GM12878 (cell line): ENCODE results near the gene GNAI2. TPM values are rescaled to one million over a fixed set of nuclear protein-coding genes. Genes with fewer than 3 reads are reported as not detected.

Experiments used
- ATAC-seq: fragments of 200-7000 bp; cut with Tn5 transposase; 3 replicates; pipeline ENCODE4 v1.9.1; 2020; ENCODE audit warnings: mild to moderate bottlenecking, moderate library complexity
- BruUV-seq: library from RNA; stranded (reverse); fragments of 400-500 nt; replicated peaks from 2 replicates; lab custom pipeline; 2021; lab: Mats Ljungman, UMichigan
- CTCF ChIA-PET: fragments of 300-600 bp; sonication (Branson Sonifier 250); formaldehyde crosslinking; extraction: SDS; loops from one replicate; lab custom pipeline; 2021; ENCODE audit warnings: inconsistent platforms; lab: Yijun Ruan, JAX
- POLR2A ChIA-PET: fragments of 350-600 bp; formaldehyde crosslinking; extraction: SDS; loops from one replicate; lab custom pipeline; 2021; ENCODE audit warnings: inconsistent platforms; lab: Charles Lee
- RAD21 ChIA-PET: fragments of 300-600 bp; sonication (Branson Sonifier 250); formaldehyde crosslinking; loops from one replicate; lab custom pipeline; 2023; ENCODE audit warnings: antibody characterized with exemption; ENCODE audit not compliant: unreplicated experiment; lab: Charles Lee
- SMC1A ChIA-PET: fragments of 300-600 bp; sonication (Branson Sonifier 250); formaldehyde crosslinking; loops from one replicate; lab custom pipeline; 2023; ENCODE audit not compliant: unreplicated experiment, uncharacterized antibody; lab: Charles Lee
- DNase-seq: peaks from one replicate; pipeline ENCODE4 v3.0.0-alpha.2; 2011; ENCODE audit warnings: low read depth, low spot score
- FAIRE-seq: peaks from 3 replicates; lab custom pipeline; 2011; peaks lifted over from hg19 to GRCh38; lab: Jason Lieb, UNC
- H2AFZ ChIP-seq: 2 replicates; pipeline ENCODE4 v1.6.0; 2011; ENCODE audit warnings: low read depth, low read length, control low read depth; ENCODE audit not compliant: control insufficient read depth
- H3K27ac ChIP-seq: 2 replicates; pipeline ENCODE4 v1.5.1; 2011; ENCODE audit warnings: control low read depth; ENCODE audit not compliant: control insufficient read depth, insufficient read depth
- H3K27me3 ChIP-seq, 2 experiments: replicated peaks in 1 of 2; 2 replicates each; pipeline versions ENCODE4 v1.6.0 to v1.6.1; 2011; ENCODE audit warnings: low read length in 1 of 2; ENCODE audit not compliant: control insufficient read depth in 2 of 2, insufficient read depth in 2 of 2
- H3K36me3 ChIP-seq, 2 experiments: 2 replicates each; pipeline ENCODE4 v1.5.1; 2011; ENCODE audit warnings: low read length in 1 of 2; ENCODE audit not compliant: control insufficient read depth in 2 of 2, insufficient read depth in 2 of 2
- H3K4me1 ChIP-seq: 2 replicates; pipeline ENCODE4 v1.6.1; 2011; ENCODE audit warnings: mild to moderate bottlenecking, low read length, moderate library complexity, mixed read lengths; ENCODE audit not compliant: control insufficient read depth, insufficient read depth
- H3K4me2 ChIP-seq: 2 replicates; pipeline ENCODE4 v1.6.0; 2011; ENCODE audit warnings: control low read depth; ENCODE audit not compliant: control insufficient read depth, insufficient read depth
- H3K4me3 ChIP-seq: fragments of 200-600 bp; sonication (generic); 2 replicates; pipeline ENCODE4 v1.5.1; 2016
- H3K79me2 ChIP-seq: 2 replicates; pipeline ENCODE4 v1.6.0; 2011; ENCODE audit warnings: low read length; ENCODE audit not compliant: control insufficient read depth, insufficient read depth
- H3K9ac ChIP-seq: 2 replicates; pipeline ENCODE4 v1.8.0; 2011; ENCODE audit warnings: low read length, control low read depth, mixed read lengths; ENCODE audit not compliant: control insufficient read depth, insufficient read depth
- H3K9me3 ChIP-seq: replicated peaks from 3 replicates; pipeline ENCODE4 v1.5.1; 2011; ENCODE audit warnings: mild to moderate bottlenecking, low read length; ENCODE audit not compliant: control insufficient read depth, insufficient read depth
- H4K20me1 ChIP-seq: 2 replicates; pipeline ENCODE4 v1.6.0; 2011; ENCODE audit not compliant: control insufficient read depth, insufficient read depth
- BCL3 ChIP-seq: IDR thresholded peaks from 2 replicates; pipeline ENCODE4 v1.6.1; 2011; ENCODE audit warnings: borderline replicate concordance, low read depth, mild to moderate bottlenecking, moderate library complexity, low read length; ENCODE audit not compliant: insufficient read depth, poor library complexity, severe bottlenecking
- CBFB ChIP-seq: IDR thresholded peaks from 2 replicates; pipeline ENCODE4 v1.6.1; 2016; ENCODE audit warnings: antibody characterized with exemption, low read depth
- CTCF ChIP-seq, 3 experiments: IDR thresholded peaks in 2 of 3; conservative IDR thresholded peaks in 1 of 3; 2 replicates each; pipeline ENCODE4 v1.5.1; 2011; ENCODE audit warnings: low read depth in 3 of 3, low read length in 3 of 3, mild to moderate bottlenecking in 3 of 3, control low read depth in 2 of 3, moderate library complexity in 2 of 3, inconsistent platforms in 1 of 3, mixed read lengths in 1 of 3; ENCODE audit not compliant: control insufficient read depth in 2 of 3, insufficient read depth in 1 of 3; ENCODE audit errors: extremely low read depth in 1 of 3
- NR2C1 ChIP-seq: fragments of 450-650 bp; IDR thresholded peaks from 2 replicates; pipeline ENCODE4 v1.6.1; 2017; ENCODE audit warnings: antibody characterized with exemption, mild to moderate bottlenecking, moderate library complexity
- SMAD1 ChIP-seq: fragments of 450-650 bp; IDR thresholded peaks from 2 replicates; pipeline ENCODE4 v1.6.1; 2018; ENCODE audit warnings: mild to moderate bottlenecking, low read depth; ENCODE audit not compliant: partially characterized antibody
- SPI1 ChIP-seq: IDR thresholded peaks from 2 replicates; pipeline ENCODE4 v1.6.1; 2011; ENCODE audit warnings: low read depth, mild to moderate bottlenecking, low read length, moderate library complexity, borderline replicate concordance; ENCODE audit not compliant: insufficient read depth
- TBL1XR1 ChIP-seq: IDR thresholded peaks from 2 replicates; pipeline ENCODE4 v1.6.1; 2012; ENCODE audit warnings: low read depth, low read length, improper control_type of control experiment
- WGBS: methylation state at CpG from one replicate; pipeline ENCODE4 v1.1.6; 2016; ENCODE audit warnings: low lambda C conversion rate; ENCODE audit not compliant: insufficient replicate concordance, insufficient coverage; ENCODE audit errors: missing lambda C conversion rate; 5-methylcytosine and 5-hydroxymethylcytosine counted together
- in situ Hi-C: fragments of 300-500 bp; cut with MboI; formaldehyde crosslinking; loops from 9 replicates; pipeline ENCODE4 v1.14.3; 2018; ENCODE audit warnings: mixed read lengths
- intact Hi-C: fragments of 100-400 bp; cut with micrococcal nuclease; formaldehyde crosslinking; loops from one replicate; pipeline ENCODE4 v1.14.2; 2022; ENCODE audit not compliant: unreplicated experiment
- polyA plus RNA-seq, 11 experiments: library from polyadenylated mRNA; depleted of rRNA in 4 of 11; unstranded in 6 of 11; stranded (reverse) in 5 of 11; fragments of >200 nt; fragmentation: Nextera tagmentation in 4 of 11; fragmentation: Illumina TruSeq in 1 of 11; extraction: Ambion mirVana in 4 of 11; extraction: Trizol in 1 of 11; gene quantifications; 1 replicate in 1 of 11; 2 replicates in 10 of 11; pipeline versions ENCODE4 v1.2.1 to v1.2.3, GENCODE V29; 2011 to 2016; ENCODE audit warnings: inconsistent platforms in 2 of 11, missing spikeins in 2 of 11, low read depth in 1 of 11
- total RNA-seq, 4 experiments: library from RNA; depleted of rRNA in 3 of 4; stranded (reverse); fragments of >200 nt in 3 of 4; fragmentation: Illumina TruSeq in 1 of 4; extraction: Trizol in 1 of 4; gene quantifications; 2 replicates each; pipeline versions ENCODE4 v1.2.1 to v1.2.3, GENCODE V29; 2013 to 2021

Gene GNAI2
- total and polyA plus RNA-seq, 10 of the 15 experiments (the other 5 are each of a cell fraction or from before 2014, with no cell fraction given) = 5.0 to 346 (median 237) TPM

GRCh38 chr3:50251220-50251619 lies 15.2 kb downstream of the GNAI2 start:
- WGBS = 79% methylated on average over 8 of the region's 8 CpGs
- no peak overlapping the region for H3K4me3 ChIP-seq
- TF ChIP-seq SMAD1 (no peak), BCL3 (peak; percentile 63), TBL1XR1 (no peak)
- TF ChIP-seq, all 136 proteins: peak for 1
- in situ Hi-C loops = no loop called here
- ChIA-PET RAD21 (interaction anchor here (1.1 kb wide), 1 partner anchor 10 kb away, joined by 3 read pairs; no protein-coding TSS in a partner anchor), CTCF (interaction anchor here (1.1 to 1.8 kb wide), 2 partner anchors 9 to 59 kb away, joined by 3 to 4 read pairs; partner anchors contain the start of gene GNAT1), SMC1A (interaction anchor here (0.9 kb wide), 1 partner anchor 131 kb away, joined by 3 read pairs; no protein-coding TSS in a partner anchor), POLR2A (no interaction called here)
- DNase-seq = no peak
- no peak overlapping the region for H3K27ac ChIP-seq
- H3K27me3 ChIP-seq = no peaks in the 10 kb centered on the region
- H4K20me1 ChIP-seq = peaks cover 20% of the 10 kb centered on the region
- H2AFZ ChIP-seq = no peak overlapping the region
- no peak for FAIRE-seq
- H3K9me3 ChIP-seq = no peaks in the 10 kb centered on the region; the same call in 2 of the 3 replicates
- no peak overlapping the region for H3K9ac ChIP-seq
- H3K36me3 ChIP-seq = peaks cover 33 to 46% of the 10 kb centered on the region in 2 experiments
- BruUV-seq = no TSS peak
- H3K4me2 ChIP-seq = no peak overlapping the region
- peaks cover 14% of the 10 kb centered on the region for H3K4me1 ChIP-seq
- intact Hi-C loops = no loop called here
- peaks cover 43% of the 10 kb centered on the region for H3K79me2 ChIP-seq
- ATAC-seq = no peak

- SMC1A ChIA-PET = no interaction called here
Measured at GRCh38 chr3:50254577-50255250, 18.7 kb downstream of the GNAI2 start.

More at GRCh38 chr3:50254577-50255250, 18.7 kb downstream of the GNAI2 start:
- in situ Hi-C loops (no loop called here), intact Hi-C loops (no loop called here)
- no peak for ATAC-seq
- Histone ChIP-seq H3K27me3 (no peaks in the 10 kb centered on the region), H3K36me3 (peaks cover 38 to 57% of the 10 kb centered on the region in 2 experiments), H2AFZ (no peak overlapping the region), H4K20me1 (peaks cover 7% of the 10 kb centered on the region), H3K79me2 (peaks cover 12% of the 10 kb centered on the region), H3K4me1 (peaks cover 3% of the 10 kb centered on the region; the same call in 1 of the 2 replicates), H3K9ac (no peak overlapping the region), H3K4me3 (no peak overlapping the region), H3K4me2 (no peak overlapping the region), H3K27ac (no peak overlapping the region), H3K9me3 (peaks cover 13% of the 10 kb centered on the region; the same call in 1 of the 3 replicates)
- FAIRE-seq = no peak
- CTCF ChIA-PET = interaction anchor here (1.6 kb wide), 1 partner anchor 29 kb away, joined by 4 read pairs; no protein-coding TSS in a partner anchor
- TF ChIP-seq CTCF (IDR thresholded peaks at IDR 0.05 in 2 of 3, conservative IDR thresholded peaks at IDR 0.05 in 1 of 3; ENCODE audit: control insufficient read depth in 2 of 3, extremely low read depth in 1 of 3, insufficient read depth in 1 of 3, low read depth in 3 of 3, low read length in 3 of 3) (no peak), CBFB (no peak), NR2C1 (no peak), SPI1 (peak; percentile 31; the same call in 1 of the 2 replicates)
- POLR2A ChIA-PET = no interaction called here
- DNase-seq = no peak
- 77% methylated on average over 8 of the region's 8 CpGs for WGBS
- no TSS peak for BruUV-seq
- RAD21 ChIA-PET = interaction anchor here (1.0 kb wide), 1 partner anchor 8 kb away, joined by 4 read pairs; no protein-coding TSS in a partner anchor
